Activated T-cell treated with anti-CD3 and anti-CD28 coated beads, Interleukin-2, amount 50 U/mL, for 72 hours (primary cell): ENCODE data around the gene NAMPT. TPM values are rescaled to one million over a fixed set of nuclear protein-coding genes. Genes with fewer than 3 reads are reported as not detected.
"Not testable (repeated sequence)": the region's sequence is repeated elsewhere in the genome, so short reads cannot be mapped to it uniquely, and the experiment has no call there.

Source experiments
- ATAC-seq, 2 donors: fragments of 150-1000 bp; cut with Tn5 transposase; replicated peaks in 1 of 2; 2 replicates each; pipeline ENCODE4 v1.10.0; 2021; ENCODE audit warnings: moderate library complexity in 2 of 2, mild to moderate bottlenecking in 1 of 2
- DNase-seq, 2 donors: peaks; one replicate each; pipeline ENCODE4 v3.0.0; 2021 to 2022; ENCODE audit warnings: mixed read lengths in 1 of 2
- H3K27ac Mint-ChIP-seq: one replicate; pipeline ENCODE4 v1.8.0; 2022; ENCODE audit warnings: mild to moderate bottlenecking, moderate library complexity, mixed read lengths
- H3K27me3 Mint-ChIP-seq: one replicate; pipeline ENCODE4 v1.8.0; 2022; ENCODE audit warnings: low read depth, mixed read lengths
- H3K36me3 Mint-ChIP-seq, 2 donors: one replicate each; pipeline ENCODE4 v1.8.0; 2022; ENCODE audit warnings: mixed read lengths in 2 of 2, mild to moderate bottlenecking in 1 of 2; ENCODE audit not compliant: insufficient read depth in 2 of 2
- H3K4me1 Mint-ChIP-seq: one replicate; pipeline ENCODE4 v1.8.0; 2022; ENCODE audit warnings: low read depth, mixed read lengths
- H3K4me3 Mint-ChIP-seq, 2 donors: one replicate each; pipeline ENCODE4 v1.8.0; 2022; ENCODE audit warnings: mild to moderate bottlenecking in 2 of 2, mixed read lengths in 2 of 2, moderate library complexity in 2 of 2
- H3K9me3 Mint-ChIP-seq, 2 donors: one replicate each; pipeline ENCODE4 v1.8.0; 2022; ENCODE audit warnings: mixed read lengths in 2 of 2
- total RNA-seq, 2 donors: library from RNA; stranded (reverse); gene quantifications; one replicate each; pipeline ENCODE4 v1.2.3, GENCODE V29; 2022

NAMPT gene
- total RNA-seq, 2 donors from 2014 or later = 819 to 1,006 TPM

GRCh38 chr7:106231856-106232490 lies 52.8 kb downstream of the NAMPT start:
- Mint-ChIP-seq H3K27me3 (peaks cover 40% of the 10 kb centered on the region), H3K36me3 (peaks cover 0 to 1% of the 10 kb centered on the region in 2 donors), H3K4me1 (no peaks in the 10 kb centered on the region), H3K27ac (no peak overlapping the region), H3K4me3 (no peak overlapping the region), H3K9me3 (no peaks in the 10 kb centered on the region)
- ATAC-seq (no peak), DNase-seq (no peak)

- no peak for DNase-seq
- H3K9me3 Mint-ChIP-seq = no peaks in the 10 kb centered on the region
- H3K27me3 Mint-ChIP-seq = peaks cover 16% of the 10 kb centered on the region
- no peak overlapping the region for H3K27ac Mint-ChIP-seq
- H3K36me3 Mint-ChIP-seq = no peaks in the 10 kb centered on the region
- H3K4me1 Mint-ChIP-seq = no peaks in the 10 kb centered on the region
- no peak for ATAC-seq
- no peak overlapping the region for H3K4me3 Mint-ChIP-seq
These were observed 58.9 kb downstream of the NAMPT start for GRCh38 chr7:106225856-106226255.

GRCh38 chr7:106224797-106225196 lies 60.0 kb downstream of the NAMPT start:
- Mint-ChIP-seq H3K4me1 (no peaks in the 10 kb centered on the region), H3K27me3 (peaks cover 16% of the 10 kb centered on the region), H3K4me3 (no peak overlapping the region), H3K36me3 (no peaks in the 10 kb centered on the region), H3K9me3 (no peaks in the 10 kb centered on the region), H3K27ac (no peak overlapping the region)
- no peak for ATAC-seq
- no peak for DNase-seq

- ATAC-seq (no peak), DNase-seq (no peak)
- Mint-ChIP-seq H3K27me3 (peaks cover 11% of the 10 kb centered on the region), H3K9me3 (no peaks in the 10 kb centered on the region), H3K36me3 (no peaks in the 10 kb centered on the region), H3K4me3 (no peak overlapping the region), H3K27ac (no peak overlapping the region), H3K4me1 (no peaks in the 10 kb centered on the region)
These were observed 61.6 kb downstream of the NAMPT start for GRCh38 chr7:106223156-106223555.

GRCh38 chr7:106222545-106222944 lies 62.2 kb downstream of the NAMPT start:
- DNase-seq (no peak), ATAC-seq (no peak)
- H3K27ac Mint-ChIP-seq = no peak overlapping the region
- no peaks in the 10 kb centered on the region for H3K4me1 Mint-ChIP-seq
- no peak overlapping the region for H3K4me3 Mint-ChIP-seq
- peaks cover 9% of the 10 kb centered on the region for H3K27me3 Mint-ChIP-seq
- H3K9me3 Mint-ChIP-seq = no peaks in the 10 kb centered on the region
- no peaks in the 10 kb centered on the region for H3K36me3 Mint-ChIP-seq

GRCh38 chr7:106220307-106220706 lies 64.5 kb downstream of the NAMPT start:
- H3K4me3 Mint-ChIP-seq = no peak overlapping the region
- ATAC-seq (no peak), DNase-seq (no peak)
- H3K27me3 Mint-ChIP-seq = peaks cover 31% of the 10 kb centered on the region
- no peaks in the 10 kb centered on the region for H3K9me3 Mint-ChIP-seq
- no peaks in the 10 kb centered on the region for H3K4me1 Mint-ChIP-seq
- H3K36me3 Mint-ChIP-seq = no peaks in the 10 kb centered on the region
- no peak overlapping the region for H3K27ac Mint-ChIP-seq

GRCh38 chr7:106219170-106219569 lies 65.6 kb downstream of the NAMPT start:
- no peaks in the 10 kb centered on the region for H3K4me1 Mint-ChIP-seq
- no peaks in the 10 kb centered on the region for H3K36me3 Mint-ChIP-seq
- H3K4me3 Mint-ChIP-seq = no peak overlapping the region
- ATAC-seq = no peak
- DNase-seq = no peak
- H3K9me3 Mint-ChIP-seq = no peaks in the 10 kb centered on the region
- peaks cover 26% of the 10 kb centered on the region for H3K27me3 Mint-ChIP-seq
- H3K27ac Mint-ChIP-seq = no peak overlapping the region

GRCh38 chr7:106218546-106218945 lies 66.2 kb downstream of the NAMPT start:
- Mint-ChIP-seq H3K27ac (no peak overlapping the region), H3K36me3 (no peaks in the 10 kb centered on the region), H3K4me1 (no peaks in the 10 kb centered on the region), H3K9me3 (no peaks in the 10 kb centered on the region), H3K27me3 (peaks cover 30% of the 10 kb centered on the region), H3K4me3 (no peak overlapping the region)
- ATAC-seq (no peak), DNase-seq (no peak)

- DNase-seq (no peak), ATAC-seq (no peak)
- H3K4me3 Mint-ChIP-seq = no peak overlapping the region
- H3K9me3 Mint-ChIP-seq = no peaks in the 10 kb centered on the region
- H3K36me3 Mint-ChIP-seq = no peaks in the 10 kb centered on the region
- no peak overlapping the region for H3K27ac Mint-ChIP-seq
- peaks cover 46% of the 10 kb centered on the region for H3K27me3 Mint-ChIP-seq
- H3K4me1 Mint-ChIP-seq = no peaks in the 10 kb centered on the region
These were observed 67.8 kb downstream of the NAMPT start for GRCh38 chr7:106216923-106217542.

GRCh38 chr7:106216517-106216922 lies 68.3 kb downstream of the NAMPT start:
- Mint-ChIP-seq H3K4me1 (no peaks in the 10 kb centered on the region), H3K27me3 (peaks cover 49% of the 10 kb centered on the region), H3K9me3 (no peaks in the 10 kb centered on the region), H3K36me3 (no peaks in the 10 kb centered on the region), H3K4me3 (no peak overlapping the region), H3K27ac (no peak overlapping the region)
- DNase-seq = no peak
- ATAC-seq = no peak

- H3K9me3 Mint-ChIP-seq = no peaks in the 10 kb centered on the region
- no peak overlapping the region for H3K4me3 Mint-ChIP-seq
- H3K27ac Mint-ChIP-seq = no peak overlapping the region
- H3K36me3 Mint-ChIP-seq = no peaks in the 10 kb centered on the region
- H3K4me1 Mint-ChIP-seq = no peaks in the 10 kb centered on the region
- H3K27me3 Mint-ChIP-seq = peaks cover 49% of the 10 kb centered on the region
- DNase-seq (no peak), ATAC-seq (no peak)
These were observed 68.8 kb downstream of the NAMPT start for GRCh38 chr7:106215868-106216516.

GRCh38 chr7:106208944-106209343 lies 75.8 kb downstream of the NAMPT start:
- Mint-ChIP-seq H3K27me3 (peaks cover 58% of the 10 kb centered on the region), H3K4me1 (peaks cover 12% of the 10 kb centered on the region)
- H3K27ac Mint-ChIP-seq, H3K36me3 Mint-ChIP-seq, DNase-seq, H3K9me3 Mint-ChIP-seq, ATAC-seq, H3K4me3 Mint-ChIP-seq: not testable (repeated sequence)

GRCh38 chr7:106206826-106207541 lies 77.8 kb downstream of the NAMPT start:
- H3K36me3 Mint-ChIP-seq = peaks cover 3 to 4% of the 10 kb centered on the region in 2 donors
- peaks cover 44% of the 10 kb centered on the region for H3K27me3 Mint-ChIP-seq
- H3K4me1 Mint-ChIP-seq = peaks cover 12% of the 10 kb centered on the region
- H3K9me3 Mint-ChIP-seq = no peaks in the 10 kb centered on the region
- H3K27ac Mint-ChIP-seq = no peak overlapping the region
- ATAC-seq = no peak
- no peak for DNase-seq
- no peak overlapping the region for H3K4me3 Mint-ChIP-seq
